GM23338 (cell line): ENCODE data around the gene CNPY1. TPM values are rescaled to one million over a fixed set of nuclear protein-coding genes. Genes with fewer than 3 reads are reported as not detected.

Experiments used
- ATAC-seq: fragments of 200-7000 bp; cut with Tn5 transposase; 3 replicates; pipeline ENCODE4 v1.9.1; 2020
- DNase-seq: peaks from one replicate; pipeline ENCODE4 v3.0.0-alpha.2; 2015; ENCODE audit warnings: low spot score
- H2AFZ ChIP-seq: fragments of 200-600 bp; sonication (generic); 2 replicates; pipeline ENCODE4 v1.8.0; 2016; ENCODE audit warnings: antibody characterized with exemption, mild to moderate bottlenecking, moderate library complexity
- H3F3A ChIP-seq: fragments of 200-600 bp; sonication (generic); replicated peaks from 2 replicates; pipeline ENCODE4 v1.8.0; 2017; ENCODE audit warnings: antibody characterized with exemption, mixed run types, low read depth
- H3K27ac ChIP-seq: fragments of 200-600 bp; sonication (generic); 2 replicates; pipeline ENCODE4 v1.6.1; 2016; ENCODE audit warnings: low read depth
- H3K27me3 ChIP-seq: fragments of 200-600 bp; sonication (generic); 2 replicates; pipeline ENCODE4 v1.8.0; 2016; ENCODE audit warnings: mild to moderate bottlenecking, mixed run types, moderate library complexity; ENCODE audit not compliant: insufficient read depth
- H3K36me3 ChIP-seq: fragments of 200-600 bp; sonication (generic); 2 replicates; pipeline ENCODE4 v1.8.0; 2016; ENCODE audit warnings: mild to moderate bottlenecking; ENCODE audit not compliant: insufficient read depth
- H3K4me1 ChIP-seq: fragments of 200-600 bp; sonication (generic); 2 replicates; pipeline ENCODE4 v1.8.0; 2016; ENCODE audit warnings: mild to moderate bottlenecking, moderate library complexity; ENCODE audit not compliant: insufficient read depth
- H3K4me2 ChIP-seq: fragments of 200-600 bp; sonication (generic); 2 replicates; pipeline ENCODE4 v1.7.1; 2017; ENCODE audit warnings: mixed run types
- H3K4me3 ChIP-seq: fragments of 200-600 bp; sonication (generic); 2 replicates; pipeline ENCODE4 v1.6.1; 2016; ENCODE audit warnings: mixed run types
- H3K79me2 ChIP-seq: fragments of 200-600 bp; sonication (generic); replicated peaks from 2 replicates; pipeline ENCODE4 v1.8.0; 2017; ENCODE audit warnings: mild to moderate bottlenecking; ENCODE audit not compliant: insufficient read depth
- H3K9me2 ChIP-seq: fragments of 200-600 bp; sonication (generic); 2 replicates; pipeline ENCODE4 v1.8.0; 2017; ENCODE audit not compliant: insufficient read depth
- H4K20me1 ChIP-seq: fragments of 200-600 bp; sonication (generic); replicated peaks from 2 replicates; pipeline ENCODE4 v1.8.0; 2017; ENCODE audit warnings: mild to moderate bottlenecking; ENCODE audit not compliant: insufficient read depth
- H3K27ac Mint-ChIP-seq: 2 replicates; pipeline ENCODE4 v1.8.0; 2020; ENCODE audit warnings: inconsistent platforms, mild to moderate bottlenecking, moderate library complexity, mixed read lengths
- H3K27me3 Mint-ChIP-seq: 3 replicates; pipeline ENCODE4 v1.8.0; 2022; ENCODE audit warnings: low read depth, mild to moderate bottlenecking, moderate library complexity, mixed read lengths, inconsistent platforms; ENCODE audit not compliant: insufficient read depth, poor library complexity
- H3K36me3 Mint-ChIP-seq: 3 replicates; pipeline ENCODE4 v1.8.0; 2021; ENCODE audit warnings: low read depth, mild to moderate bottlenecking, inconsistent platforms, moderate library complexity, mixed read lengths
- H3K4me1 Mint-ChIP-seq: 3 replicates; pipeline ENCODE4 v1.8.0; 2020; ENCODE audit warnings: mild to moderate bottlenecking, inconsistent platforms, mixed read lengths
- H3K4me3 Mint-ChIP-seq: 3 replicates; pipeline ENCODE4 v1.8.0; 2021; ENCODE audit warnings: moderate library complexity, mild to moderate bottlenecking, inconsistent platforms, mixed read lengths
- H3K9me3 Mint-ChIP-seq: 3 replicates; pipeline ENCODE4 v1.8.0; 2020; ENCODE audit warnings: moderate library complexity, mild to moderate bottlenecking, inconsistent platforms, mixed read lengths
- CREB1 ChIP-seq: fragments of 250-450 bp; sonication (Bioruptor Pico); IDR thresholded peaks from 2 replicates; pipeline ENCODE4 v1.5.0; 2020; ENCODE audit warnings: low read depth, mild to moderate bottlenecking, moderate library complexity
- CTCF ChIP-seq, 2 experiments: fragments of 200-600 bp in 1 of 2; sonication (generic) in 1 of 2; conservative IDR thresholded peaks; 2 replicates each; pipeline versions ENCODE4 v1.5.1 to v1.6.1; 2016 to 2017; ENCODE audit warnings: antibody characterized with exemption in 2 of 2, low read depth in 2 of 2, mild to moderate bottlenecking in 2 of 2, moderate library complexity in 1 of 2
- EZH2phosphoT487 ChIP-seq: fragments of 200-600 bp; sonication (generic); IDR thresholded peaks from one replicate; pipeline ENCODE4 v1.8.1; 2018; ENCODE audit warnings: antibody characterized with exemption; ENCODE audit not compliant: unreplicated experiment
- JUNB ChIP-seq: IDR thresholded peaks from one replicate; pipeline ENCODE4 v1.6.1; 2016; ENCODE audit warnings: antibody characterized with exemption; ENCODE audit not compliant: unreplicated experiment
- ZNF462 ChIP-seq: fragments of 250-450 bp; sonication (Bioruptor Pico); IDR thresholded peaks from 2 replicates; pipeline ENCODE4 v1.5.0; 2020; ENCODE audit warnings: mild to moderate bottlenecking, moderate library complexity
- polyA plus RNA-seq: library from polyadenylated mRNA; unstranded; fragments of >200 nt; fragmentation: Nextera tagmentation; extraction: Ambion mirVana; gene quantifications from 2 replicates; pipeline ENCODE4 v1.2.1, GENCODE V29; 2016
- total RNA-seq: library from RNA; depleted of rRNA; stranded (reverse); fragments of >200 nt; shearing (Covaris generic); gene quantifications from 2 replicates; pipeline ENCODE4 v1.2.3, GENCODE V29; 2014

CNPY1 gene
- total and polyA plus RNA-seq, 2 experiments from 2014 or later, result not detected

- Histone ChIP-seq H3K36me3 (no peaks in the 10 kb centered on the region), H3K27me3 (peaks cover 25% of the 10 kb centered on the region), H3K4me2 (no peak overlapping the region), H2AFZ (no peak overlapping the region), H3K79me2 (no peaks in the 10 kb centered on the region), H4K20me1 (no peaks in the 10 kb centered on the region), H3F3A (no peaks in the 10 kb centered on the region), H3K9me2 (no peaks in the 10 kb centered on the region), H3K27ac (no peak overlapping the region), H3K4me1 (no peaks in the 10 kb centered on the region), H3K4me3 (no peak overlapping the region)
- ATAC-seq (no peak), DNase-seq (no peak)
- TF ChIP-seq JUNB (no peak), ZNF462 (CRISPR knock-in tag) (no peak), CTCF (conservative IDR thresholded peaks at IDR 0.05; ENCODE audit: low read depth in 2 of 2) (no peak), CREB1 (no peak), EZH2phosphoT487 (no peak)
- no peaks in the 10 kb centered on the region for H3K36me3 Mint-ChIP-seq
- H3K9me3 Mint-ChIP-seq, result peaks cover 17% of the 10 kb centered on the region
- no peaks in the 10 kb centered on the region; the same call in 2 of the 3 replicates for H3K4me1 Mint-ChIP-seq
- no peak overlapping the region for H3K4me3 Mint-ChIP-seq
- peaks cover 41% of the 10 kb centered on the region for H3K27me3 Mint-ChIP-seq
- H3K27ac Mint-ChIP-seq, result no peak overlapping the region
These were observed 25.2 kb downstream of the CNPY1 start for GRCh38 chr7:155521007-155521742.
